Right lobe of liver (tissue), 4 donors: ENCODE measurements around the gene AGPS.

Experiments used
- POLR2A ChIP-seq: fragments of 450-650 bp; IDR thresholded peaks from one replicate; pipeline ENCODE4 v1.6.1; 2017; ENCODE audit warnings: antibody characterized with exemption, mild to moderate bottlenecking
- TF ChIP-seq, protein P1 (sequence below), 4 donors: fragments of 200-600 bp in 3 of 4; fragments of 450-650 bp in 1 of 4; IDR thresholded peaks; one replicate each; pipeline versions ENCODE4 v1.5.1 to v1.8.0; 2016 to 2022; ENCODE audit warnings: antibody characterized with exemption in 4 of 4, mild to moderate bottlenecking in 2 of 4
- donor health status: DM: no; HTN: no; CAD: no.
- donor health status: DM: no; HTN: no; CAD: no.
- donor health status: DM: no; HTN: yes; CAD: no.

DNA sequence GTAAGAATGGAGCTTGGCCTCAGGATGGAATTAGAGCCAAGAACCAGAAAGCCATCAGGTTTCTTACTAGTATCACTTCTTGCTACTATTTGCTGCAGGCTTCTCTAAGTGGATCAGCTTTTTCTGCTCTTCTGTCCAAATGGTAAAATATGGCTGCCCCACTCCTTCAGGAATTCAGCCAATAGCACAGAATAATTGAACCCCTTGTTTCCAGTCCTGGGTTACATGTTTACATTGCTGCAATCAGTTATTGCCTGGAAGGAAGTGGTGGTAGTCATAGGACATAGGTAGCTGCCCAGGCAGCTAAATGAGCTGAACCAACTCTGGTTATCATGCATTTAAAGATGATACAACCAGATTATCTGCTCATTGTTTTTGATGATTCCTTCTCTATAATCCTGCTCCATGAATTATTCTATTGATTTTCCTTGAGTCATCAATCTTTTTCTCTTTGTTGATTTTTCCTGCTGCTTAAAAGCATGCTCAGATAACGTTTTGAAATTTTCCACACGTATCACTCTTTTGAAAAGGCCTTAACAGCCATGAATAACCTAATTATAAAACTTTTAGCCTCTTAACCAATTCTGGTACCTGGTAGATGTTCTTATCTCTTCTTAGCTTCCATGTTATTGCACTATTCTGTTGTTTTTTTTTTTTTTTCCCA, 12.6 kb downstream of the AGPS start:
- TF ChIP-seq POLR2A = no peak
- TF ChIP-seq, protein P1, sequence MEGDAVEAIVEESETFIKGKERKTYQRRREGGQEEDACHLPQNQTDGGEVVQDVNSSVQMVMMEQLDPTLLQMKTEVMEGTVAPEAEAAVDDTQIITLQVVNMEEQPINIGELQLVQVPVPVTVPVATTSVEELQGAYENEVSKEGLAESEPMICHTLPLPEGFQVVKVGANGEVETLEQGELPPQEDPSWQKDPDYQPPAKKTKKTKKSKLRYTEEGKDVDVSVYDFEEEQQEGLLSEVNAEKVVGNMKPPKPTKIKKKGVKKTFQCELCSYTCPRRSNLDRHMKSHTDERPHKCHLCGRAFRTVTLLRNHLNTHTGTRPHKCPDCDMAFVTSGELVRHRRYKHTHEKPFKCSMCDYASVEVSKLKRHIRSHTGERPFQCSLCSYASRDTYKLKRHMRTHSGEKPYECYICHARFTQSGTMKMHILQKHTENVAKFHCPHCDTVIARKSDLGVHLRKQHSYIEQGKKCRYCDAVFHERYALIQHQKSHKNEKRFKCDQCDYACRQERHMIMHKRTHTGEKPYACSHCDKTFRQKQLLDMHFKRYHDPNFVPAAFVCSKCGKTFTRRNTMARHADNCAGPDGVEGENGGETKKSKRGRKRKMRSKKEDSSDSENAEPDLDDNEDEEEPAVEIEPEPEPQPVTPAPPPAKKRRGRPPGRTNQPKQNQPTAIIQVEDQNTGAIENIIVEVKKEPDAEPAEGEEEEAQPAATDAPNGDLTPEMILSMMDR (IDR thresholded peaks at IDR 0.05) = no peak
